D721Med (cell line): ENCODE results near the gene BRAP.

Experiments used
- DNase-seq: peaks from one replicate; pipeline ENCODE4 v3.0.0; 2011; ENCODE audit warnings: low spot score; ENCODE audit not compliant: insufficient read length
- FAIRE-seq: peaks from 2 replicates; lab custom pipeline; 2011; peaks lifted over from hg19 to GRCh38; lab: Jason Lieb, UNC
- CTCF ChIP-seq: IDR thresholded peaks from 2 replicates; pipeline ENCODE4 v1.5.1; 2012; ENCODE audit warnings: mild to moderate bottlenecking, control low read depth; ENCODE audit not compliant: insufficient read depth; ENCODE audit errors: missing control alignments

The BRAP gene

DNA sequence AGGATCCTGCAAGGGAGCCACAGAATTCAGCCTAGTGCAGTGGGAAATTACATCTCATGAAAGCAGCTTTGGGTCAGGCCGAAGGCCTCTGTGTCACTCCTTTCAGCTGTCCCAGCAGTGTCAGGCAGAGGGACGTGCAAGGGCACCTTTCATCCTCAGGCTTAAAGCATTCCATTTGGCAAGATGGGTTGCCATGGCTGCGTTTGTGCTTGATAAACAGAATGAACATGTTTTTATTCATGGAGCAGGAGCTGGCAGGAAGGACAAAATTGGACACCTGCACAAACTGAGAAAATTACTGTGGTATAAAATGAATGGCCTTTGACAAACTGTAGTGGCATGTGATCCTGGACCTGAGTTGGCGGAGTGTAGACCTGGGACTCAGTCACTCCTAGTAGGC, 29.5 kb upstream of the BRAP start:
- FAIRE-seq: no peak
- TF ChIP-seq CTCF: no peak
- DNase-seq: no peak

GRCh38 chr12:111706145-111706544, 20.4 kb upstream of the BRAP start:
- FAIRE-seq (no peak), DNase-seq (no peak)
- no peak for TF ChIP-seq CTCF

GRCh38 chr12:111705672-111706071, 19.9 kb upstream of the BRAP start:
- no peak for FAIRE-seq
- no peak for DNase-seq
- TF ChIP-seq CTCF: no peak

GRCh38 chr12:111699962-111700361, 14.2 kb upstream of the BRAP start:
- FAIRE-seq: no peak
- TF ChIP-seq CTCF: no peak
- no peak for DNase-seq

GRCh38 chr12:111693818-111694217, 8.1 kb upstream of the BRAP start:
- DNase-seq (no peak), FAIRE-seq (no peak)
- no peak for TF ChIP-seq CTCF

DNA sequence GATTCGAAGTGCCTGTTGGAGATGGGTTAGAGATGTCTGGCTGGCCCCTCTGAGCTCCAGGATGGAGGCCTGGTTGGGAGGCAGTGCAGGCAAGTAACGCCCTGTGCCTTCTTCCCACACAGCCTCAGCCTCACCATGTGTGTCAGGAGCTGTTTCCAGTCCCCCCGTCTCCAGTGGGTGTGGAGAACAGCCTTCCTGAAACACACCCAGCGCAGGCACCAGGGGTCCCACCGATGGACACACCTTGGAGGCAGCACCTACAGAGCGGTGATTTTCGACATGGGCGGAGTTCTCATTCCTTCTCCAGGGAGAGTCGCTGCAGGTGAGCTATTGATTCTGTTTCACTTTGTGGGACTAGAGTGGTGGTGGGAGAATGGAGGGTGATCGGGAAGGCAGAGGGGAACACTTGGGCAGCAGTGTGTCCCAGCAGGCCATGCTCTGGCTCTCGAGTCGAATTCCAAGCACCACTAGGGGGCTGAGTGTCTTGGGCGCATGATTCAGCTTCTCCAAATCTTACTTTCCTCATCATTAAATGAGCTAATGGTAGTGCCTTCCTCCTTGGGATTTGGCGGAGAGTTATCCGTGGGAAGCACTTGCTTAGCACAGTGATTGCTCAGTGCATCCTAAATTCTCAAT, 6.9 kb upstream of the BRAP start:
- TF ChIP-seq CTCF: peak; percentile 12
- FAIRE-seq (no peak), DNase-seq (no peak)

DNA sequence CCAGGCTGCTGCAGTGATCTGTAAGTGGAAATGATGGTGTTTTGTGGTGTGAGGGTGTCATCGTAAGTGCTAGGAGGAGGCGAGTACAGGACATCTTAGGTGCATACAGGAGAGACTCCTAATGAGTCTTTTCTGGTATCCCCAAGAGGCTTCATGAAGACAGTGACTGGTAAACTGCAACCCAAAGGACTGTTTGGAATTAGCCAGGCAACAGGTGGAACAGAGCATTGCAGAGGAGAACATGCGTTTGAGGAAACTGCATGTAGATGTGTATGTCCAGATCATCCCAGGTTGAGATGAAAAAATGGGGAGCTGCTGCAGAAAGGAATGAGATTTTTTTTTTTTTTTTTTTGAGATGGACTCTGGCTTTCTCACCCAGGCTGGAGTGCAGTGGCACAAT, 5.5 kb upstream of the BRAP start:
- FAIRE-seq: no peak
- no peak for DNase-seq
- no peak for TF ChIP-seq CTCF
